Measurements from ENCODE around the gene FAXC.

The FAXC gene

GRCh38 chr6:99349171-99350141, at the start of gene FAXC:
Gene FAXC (minus strand): TSS chr6:99349674. CDS start chr6:99349372, 302 bp downstream.
- DNase-seq (ENCODE audit: low read depth), result no peak

GRCh38 chr6:99397287-99397686, 47.8 kb upstream of the FAXC start:
- no peak for DNase-seq (ENCODE audit: low read depth)

- peak; percentile 39 for DNase-seq (ENCODE audit: low read depth)
These were observed 44.4 kb upstream of the FAXC start, which contains the start of gene COQ3 for GRCh38 chr6:99393698-99394531. Gene COQ3 (minus strand): TSS chr6:99394195. CDS start chr6:99394179, 16 bp downstream.

GRCh38 chr6:99393366-99393697, 43.9 kb upstream of the FAXC start:
- no peak for DNase-seq (ENCODE audit: low read depth)

- no peak for DNase-seq (ENCODE audit: low read depth)
These were observed 41.4 kb upstream of the FAXC start for GRCh38 chr6:99390896-99391295.

- DNase-seq (ENCODE audit: low read depth), result no peak
These were observed 35.0 kb upstream of the FAXC start for GRCh38 chr6:99384507-99384906.

GRCh38 chr6:99378636-99379035, 29.2 kb upstream of the FAXC start:
- DNase-seq (ENCODE audit: low read depth), result no peak

- no peak for DNase-seq (ENCODE audit: low read depth)
These were observed 20.1 kb upstream of the FAXC start for GRCh38 chr6:99369533-99369932.

- no peak for DNase-seq (ENCODE audit: low read depth)
These were observed 17.4 kb upstream of the FAXC start for GRCh38 chr6:99366852-99367251.

- DNase-seq (ENCODE audit: low read depth), result no peak
These were observed 14.6 kb upstream of the FAXC start for GRCh38 chr6:99364026-99364425.

GRCh38 chr6:99362678-99363268, 13.3 kb upstream of the FAXC start:
- DNase-seq (ENCODE audit: low read depth), result no peak

- no peak for DNase-seq (ENCODE audit: low read depth)
These were observed 10.3 kb upstream of the FAXC start for GRCh38 chr6:99359800-99360199.

GRCh38 chr6:99356641-99357040, 7.2 kb upstream of the FAXC start:
- DNase-seq (ENCODE audit: low read depth), result no peak

- DNase-seq (ENCODE audit: low read depth), result no peak
These were observed 5.5 kb upstream of the FAXC start for GRCh38 chr6:99354983-99355382.

GRCh38 chr6:99353126-99353525, 3.7 kb upstream of the FAXC start:
- DNase-seq (ENCODE audit: low read depth), result no peak

- no peak for DNase-seq (ENCODE audit: low read depth)
These were observed 1.1 kb upstream of the FAXC start for GRCh38 chr6:99350573-99350972.

- DNase-seq (ENCODE audit: low read depth), result no peak
These were observed 945 bp downstream of the FAXC start for GRCh38 chr6:99348288-99349170.

- no peak for DNase-seq (ENCODE audit: low read depth)
These were observed 1.7 kb downstream of the FAXC start for GRCh38 chr6:99347804-99348203.

GRCh38 chr6:99346595-99346994, 2.9 kb downstream of the FAXC start:
- DNase-seq (ENCODE audit: low read depth), result no peak

GRCh38 chr6:99345164-99345563, 4.3 kb downstream of the FAXC start:
- no peak for DNase-seq (ENCODE audit: low read depth)

GRCh38 chr6:99344289-99344688, 5.2 kb downstream of the FAXC start:
- DNase-seq (ENCODE audit: low read depth), result no peak

Data from stimulated activated CD8-positive, alpha-beta memory T cell treated with anti-CD3 and anti-CD28 coated beads, Interleukin-12 subunit alpha, Interleukin-12 subunit beta, amount 100 ng/mL, for 4 hours (primary cell).